GM12892 (cell line): ENCODE results near the gene MTOR.

ENCODE experiments used
- POLR2A ChIP-seq: IDR thresholded peaks from 2 replicates; pipeline ENCODE4 v1.6.1; 2011; ENCODE audit warnings: low read depth, low read length, control low read depth
- POLR2AphosphoS5 ChIP-seq: IDR thresholded peaks from 2 replicates; pipeline ENCODE4 v1.6.1; 2011; ENCODE audit warnings: low read depth, low read length, control low read depth
- TAF1 ChIP-seq: IDR thresholded peaks from 2 replicates; pipeline ENCODE4 v1.6.1; 2011; ENCODE audit warnings: low read depth, mild to moderate bottlenecking, control low read depth, low read length, borderline replicate concordance

- TF ChIP-seq POLR2A = no peak
- no peak for TF ChIP-seq POLR2AphosphoS5
- no peak for TF ChIP-seq TAF1
These were observed 14.2 kb downstream of the MTOR start for GRCh38 chr1:11248169-11248568.
